CD14-positive monocyte (primary cell): Measurements from ENCODE around the gene TTC7B. TPM values are rescaled to one million over a fixed set of nuclear protein-coding genes. Genes with fewer than 3 reads are reported as not detected.

Source experiments
- DNase-seq, 3 donors: peaks; one replicate each; pipeline ENCODE4 v3.0.0-alpha.2; 2011 to 2022
- H2AFZ ChIP-seq: 2 replicates; pipeline ENCODE4 v1.6.0; 2012; ENCODE audit warnings: mild to moderate bottlenecking, low read depth, low read length, inconsistent platforms; ENCODE audit not compliant: insufficient read depth, poor library complexity, severe bottlenecking
- H3K27ac ChIP-seq, 2 donors: 1 replicate in 1 of 2; 2 replicates in 1 of 2; pipeline ENCODE4 v1.5.1; 2012 to 2013; ENCODE audit warnings: low read length in 2 of 2, control low read depth in 1 of 2, inconsistent platforms in 1 of 2, low read depth in 1 of 2, mild to moderate bottlenecking in 1 of 2
- H3K27me3 ChIP-seq, 2 donors: one replicate each; pipeline versions ENCODE4 v1.6.0 to v1.6.1; 2011 to 2013; ENCODE audit warnings: low read length in 2 of 2; ENCODE audit not compliant: control insufficient read depth in 2 of 2, insufficient read depth in 2 of 2
- H3K36me3 ChIP-seq, 2 donors: replicated peaks in 1 of 2; 1 replicate in 1 of 2; 2 replicates in 1 of 2; pipeline versions ENCODE4 v1.5.1 to v1.6.1; 2012 to 2013; ENCODE audit warnings: low read length in 2 of 2, control low read depth in 1 of 2, inconsistent platforms in 1 of 2, mild to moderate bottlenecking in 1 of 2; ENCODE audit not compliant: insufficient read depth in 2 of 2, control insufficient read depth in 1 of 2
- H3K4me1 ChIP-seq, 2 donors: 1 replicate in 1 of 2; 2 replicates in 1 of 2; pipeline versions ENCODE4 v1.5.1 to v1.6.1; 2012 to 2013; ENCODE audit warnings: low read length in 2 of 2, control low read depth in 1 of 2, inconsistent platforms in 1 of 2, mild to moderate bottlenecking in 1 of 2, moderate library complexity in 1 of 2; ENCODE audit not compliant: insufficient read depth in 2 of 2, control insufficient read depth in 1 of 2
- H3K4me2 ChIP-seq: replicated peaks from 2 replicates; pipeline ENCODE3; 2012; ENCODE audit warnings: low read length, moderate library complexity, mild to moderate bottlenecking; ENCODE audit not compliant: poor library complexity, severe bottlenecking; ENCODE audit errors: extremely low read depth
- H3K4me3 ChIP-seq, 3 experiments: fragments of 200-600 bp in 1 of 3; sonication (generic) in 1 of 3; replicated peaks in 1 of 3; 1 replicate in 2 of 3; 2 replicates in 1 of 3; pipeline ENCODE4 v1.5.1; 2011 to 2013; ENCODE audit warnings: low read length in 3 of 3, mild to moderate bottlenecking in 3 of 3, control low read depth in 2 of 3, low read depth in 2 of 3, inconsistent platforms in 1 of 3, moderate library complexity in 1 of 3
- H3K79me2 ChIP-seq: 2 replicates; pipeline ENCODE4 v1.6.0; 2012; ENCODE audit warnings: mild to moderate bottlenecking, control low read depth, inconsistent platforms, low read length, moderate library complexity; ENCODE audit not compliant: insufficient read depth
- H3K9ac ChIP-seq: 2 replicates; pipeline ENCODE4 v1.6.0; 2017; ENCODE audit warnings: low read length, mild to moderate bottlenecking; ENCODE audit not compliant: insufficient read depth, poor library complexity, severe bottlenecking
- H3K9me3 ChIP-seq, 2 donors: replicated peaks in 1 of 2; 1 replicate in 1 of 2; 2 replicates in 1 of 2; pipeline versions ENCODE4 v1.5.1 to v1.6.1; 2012 to 2013; ENCODE audit warnings: low read length in 2 of 2, control low read depth in 1 of 2; ENCODE audit not compliant: control insufficient read depth in 1 of 2, insufficient read depth in 1 of 2
- H4K20me1 ChIP-seq: 2 replicates; pipeline ENCODE4 v1.6.0; 2012; ENCODE audit warnings: mild to moderate bottlenecking, low read length, control low read depth, moderate library complexity; ENCODE audit not compliant: insufficient read depth
- H3K27ac Mint-ChIP-seq, 7 donors: one replicate each; pipeline ENCODE4 v1.8.0; 2020; ENCODE audit warnings: mild to moderate bottlenecking in 7 of 7, mixed read lengths in 7 of 7, moderate library complexity in 6 of 7, inconsistent platforms in 2 of 7
- H3K27me3 Mint-ChIP-seq, 3 donors: one replicate each; pipeline ENCODE4 v1.8.0; 2021 to 2022; ENCODE audit warnings: low read depth in 3 of 3, mild to moderate bottlenecking in 3 of 3, mixed read lengths in 3 of 3, moderate library complexity in 3 of 3, inconsistent platforms in 1 of 3
- H3K36me3 Mint-ChIP-seq, 2 donors: one replicate each; pipeline ENCODE4 v1.8.0; 2020; ENCODE audit warnings: mixed read lengths in 2 of 2, inconsistent platforms in 1 of 2, mild to moderate bottlenecking in 1 of 2
- H3K4me1 Mint-ChIP-seq: one replicate; pipeline ENCODE4 v1.8.0; 2020; ENCODE audit warnings: mild to moderate bottlenecking, mixed read lengths
- H3K4me3 Mint-ChIP-seq, 2 donors: one replicate each; pipeline ENCODE4 v1.8.0; 2020; ENCODE audit warnings: mild to moderate bottlenecking in 2 of 2, mixed read lengths in 2 of 2, moderate library complexity in 1 of 2
- H3K9me3 Mint-ChIP-seq, 7 donors: one replicate each; pipeline ENCODE4 v1.8.0; 2020 to 2022; ENCODE audit warnings: mixed read lengths in 7 of 7, mild to moderate bottlenecking in 6 of 7, moderate library complexity in 6 of 7, inconsistent platforms in 2 of 7
- CTCF ChIP-seq: fragments of 200-600 bp; IDR thresholded peaks from one replicate; pipeline ENCODE4 v1.8.0; 2022; ENCODE audit warnings: antibody characterized with exemption, mild to moderate bottlenecking
- WGBS: methylation state at CpG from one replicate; pipeline ENCODE4 v1.1.5; 2013; ENCODE audit warnings: missing lambda C conversion rate; ENCODE audit not compliant: insufficient coverage; 5-methylcytosine and 5-hydroxymethylcytosine counted together
- intact Hi-C, 2 donors: fragments of 100-400 bp; cut with micrococcal nuclease; formaldehyde crosslinking; loops; one replicate each; pipeline versions ENCODE4 v1.15.0 to v1.15.1; 2023
- polyA plus RNA-seq, 3 donors: library from polyadenylated mRNA; depleted of rRNA in 1 of 3; unstranded in 2 of 3; stranded (reverse) in 1 of 3; fragments of 300-500 nt in 2 of 3; fragments of >200 nt in 1 of 3; fragmentation: Illumina TruSeq in 2 of 3; gene quantifications; 1 replicate in 2 of 3; 2 replicates in 1 of 3; pipeline ENCODE4 v1.2.3, GENCODE V29; 2012 to 2021

Gene TTC7B
- polyA plus RNA-seq, 3 donors, result 0.87 to 2.6 (median 1.2) TPM

DNA sequence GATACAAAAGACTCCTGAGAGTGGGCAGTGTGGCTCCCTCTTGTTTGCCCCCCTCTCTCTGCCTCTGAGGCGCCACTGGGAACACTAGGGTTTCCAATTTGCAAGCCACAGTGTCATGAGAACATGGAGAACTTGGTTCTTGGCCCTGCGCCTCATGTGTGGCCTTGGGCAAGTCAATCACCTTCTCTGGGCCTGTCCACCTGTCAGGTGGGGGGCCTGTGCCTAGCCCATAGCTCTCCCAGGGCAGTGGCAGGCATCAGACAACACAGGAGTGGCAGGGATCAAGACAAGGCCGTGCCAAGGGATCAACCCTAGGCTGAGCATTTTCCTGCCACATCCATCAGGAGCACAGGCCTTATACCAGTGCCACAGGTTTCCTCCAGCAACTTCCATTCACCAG is 234.1 kb downstream of the TTC7B start:
- Mint-ChIP-seq H3K4me1 (no peaks in the 10 kb centered on the region), H3K27ac (no peak overlapping the region), H3K27me3 (peaks cover 0 to 7% (median 0%) of the 10 kb centered on the region in 3 donors), H3K9me3 (no peaks in the 10 kb centered on the region), H3K36me3 (peaks cover 2 to 3% of the 10 kb centered on the region in 2 donors), H3K4me3 (no peak overlapping the region)
- no peak for DNase-seq
- 100% methylated on average over 3 of the region's 3 CpGs for WGBS
- no peak overlapping the region for H3K27ac ChIP-seq
- no peaks in the 10 kb centered on the region for H3K4me1 ChIP-seq
- no peaks in the 10 kb centered on the region for H4K20me1 ChIP-seq
- H3K36me3 ChIP-seq, result no peaks in the 10 kb centered on the region
- H3K4me3 ChIP-seq, result no peak overlapping the region
- no peak overlapping the region for H3K4me2 ChIP-seq
- no peak for TF ChIP-seq CTCF
- no peaks in the 10 kb centered on the region for H3K9me3 ChIP-seq
- H3K27me3 ChIP-seq, result no peaks in the 10 kb centered on the region
- H2AFZ ChIP-seq, result no peak overlapping the region
- intact Hi-C loops, result no loop called here
- no peak overlapping the region for H3K9ac ChIP-seq
- H3K79me2 ChIP-seq, result no peaks in the 10 kb centered on the region

GRCh38 chr14:90581745-90582144 is 234.5 kb downstream of the TTC7B start:
- Histone ChIP-seq H2AFZ (no peak overlapping the region), H3K79me2 (no peaks in the 10 kb centered on the region), H3K27ac (no peak overlapping the region), H3K4me2 (no peak overlapping the region), H4K20me1 (no peaks in the 10 kb centered on the region), H3K36me3 (no peaks in the 10 kb centered on the region), H3K9me3 (no peaks in the 10 kb centered on the region), H3K4me3 (no peak overlapping the region), H3K9ac (no peak overlapping the region), H3K4me1 (no peaks in the 10 kb centered on the region), H3K27me3 (no peaks in the 10 kb centered on the region)
- no peak for DNase-seq
- no peaks in the 10 kb centered on the region for H3K4me1 Mint-ChIP-seq
- no peak overlapping the region for H3K27ac Mint-ChIP-seq
- no peak overlapping the region for H3K4me3 Mint-ChIP-seq
- TF ChIP-seq CTCF, result no peak
- 95% methylated on average over 8 of the region's 8 CpGs for WGBS
- no peaks in the 10 kb centered on the region for H3K9me3 Mint-ChIP-seq
- H3K27me3 Mint-ChIP-seq, result peaks cover 0 to 7% (median 0%) of the 10 kb centered on the region in 3 donors
- intact Hi-C loops, result no loop called here
- peaks cover 0 to 3% of the 10 kb centered on the region in 2 donors for H3K36me3 Mint-ChIP-seq
